ENCODE data around the gene PDE1A. TPM values are rescaled to one million over a fixed set of nuclear protein-coding genes. Genes with fewer than 3 reads are reported as not detected.

PDE1A gene
- total RNA-seq, 1 experiment from 2014 or later = 0.15 TPM

Small RNAs within 50 kb of the gene (small RNA-seq; reads per million reads assigned to genes)
- gene RN7SL267P = not detected

All from Karpas-422 (cell line).